Measurements from ENCODE around the gene ME3.
"Not testable (repeated sequence)": the region's sequence is repeated elsewhere in the genome, so short reads cannot be mapped to it uniquely, and the experiment has no call there.

Gene ME3

DNA sequence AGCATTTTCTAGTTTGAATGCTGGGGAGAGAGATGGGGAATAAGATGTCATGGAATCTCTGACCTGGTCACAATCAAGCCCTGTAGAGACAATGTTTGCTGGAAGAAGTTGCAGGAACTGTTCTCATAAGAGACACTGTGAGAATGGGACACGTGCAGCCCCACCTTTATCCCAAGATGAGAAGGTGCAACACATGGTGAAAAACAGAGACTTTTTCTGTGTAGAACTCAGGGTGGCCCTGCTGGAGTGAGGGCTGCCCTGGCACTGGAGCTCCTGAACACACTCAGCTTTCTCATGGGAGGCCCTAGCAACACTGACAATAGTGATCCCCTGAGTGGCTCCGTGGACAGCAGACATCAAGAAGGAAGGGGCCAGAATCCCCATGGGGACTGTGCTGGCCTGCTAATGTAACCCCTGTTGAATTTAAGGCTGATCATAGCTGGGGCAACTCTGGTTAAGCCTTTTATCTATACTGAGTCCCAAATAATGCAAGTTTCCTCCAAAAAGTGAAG is 106.6 kb downstream of the ME3 start:
- no peak for DNase-seq (ENCODE audit: low read depth in 2 of 2, low spot score in 1 of 2)

GRCh38 chr11:86565388-86565787 is 107.0 kb downstream of the ME3 start:
- DNase-seq (ENCODE audit: low read depth in 2 of 2, low spot score in 1 of 2), result no peak

- not testable (repeated sequence) for DNase-seq (ENCODE audit: low read depth in 2 of 2, low spot score in 1 of 2)
These were observed 109.6 kb downstream of the ME3 start for GRCh38 chr11:86562842-86563241.

GRCh38 chr11:86559311-86559945 is 113.0 kb downstream of the ME3 start:
- DNase-seq (ENCODE audit: low read depth in 2 of 2, low spot score in 1 of 2), result no peak

- DNase-seq (ENCODE audit: low read depth in 2 of 2, low spot score in 1 of 2), result no peak
These were observed 113.6 kb downstream of the ME3 start for GRCh38 chr11:86558841-86559240.

DNA sequence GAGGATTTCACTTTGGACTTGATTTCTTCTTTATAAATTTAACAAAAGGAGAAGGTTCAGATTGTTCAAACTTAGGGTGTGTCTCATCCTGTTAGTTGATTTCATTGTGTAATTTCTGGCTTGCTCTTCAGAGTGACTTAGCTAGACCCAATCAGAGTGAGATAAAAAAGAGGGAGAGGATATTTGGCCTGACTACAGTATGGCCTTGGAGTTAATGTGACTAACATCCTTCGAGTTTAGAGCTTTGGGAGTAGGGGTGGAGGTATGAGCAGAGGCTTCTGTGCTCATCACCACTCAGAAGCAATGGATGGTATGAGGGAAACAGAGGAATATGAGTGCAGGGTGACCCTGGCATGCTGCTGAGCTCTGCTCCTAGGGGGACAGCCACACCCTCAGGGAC is 114.2 kb downstream of the ME3 start:
- DNase-seq (ENCODE audit: low read depth in 2 of 2, low spot score in 1 of 2), result no peak

- DNase-seq (ENCODE audit: low read depth in 2 of 2, low spot score in 1 of 2), result no peak
These were observed 116.5 kb downstream of the ME3 start for GRCh38 chr11:86555866-86556265.

DNA sequence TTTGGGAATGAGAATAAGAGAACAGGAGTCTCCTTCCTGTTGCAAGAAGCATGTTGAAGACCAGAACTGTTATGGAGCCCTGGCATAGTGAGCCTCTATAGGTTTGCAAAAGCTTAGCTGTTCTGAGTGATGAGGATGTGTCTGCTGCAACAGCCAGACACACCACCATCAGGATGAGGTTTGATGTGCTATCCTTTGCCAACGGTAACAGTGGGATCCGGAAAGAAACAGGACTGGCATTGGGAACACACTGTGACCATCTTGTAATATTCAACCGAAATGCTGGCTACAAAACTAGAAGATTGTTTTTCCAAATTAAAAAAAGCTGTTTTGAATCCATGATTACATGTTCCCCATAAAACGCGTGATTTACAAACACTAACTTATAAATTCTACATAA is 117.0 kb downstream of the ME3 start:
- DNase-seq (ENCODE audit: low read depth in 2 of 2, low spot score in 1 of 2), result no peak

- no peak for DNase-seq (ENCODE audit: low read depth in 2 of 2, low spot score in 1 of 2)
These were observed 119.2 kb downstream of the ME3 start for GRCh38 chr11:86553265-86553664.

- DNase-seq (ENCODE audit: low read depth in 2 of 2, low spot score in 1 of 2), result no peak
These were observed 120.9 kb downstream of the ME3 start for GRCh38 chr11:86551288-86552092.

- DNase-seq (ENCODE audit: low read depth in 2 of 2, low spot score in 1 of 2), result no peak
These were observed 121.7 kb downstream of the ME3 start for GRCh38 chr11:86550757-86551156.

GRCh38 chr11:86548271-86548917 is 124.0 kb downstream of the ME3 start:
- DNase-seq (ENCODE audit: low read depth in 2 of 2, low spot score in 1 of 2), result no peak

- no peak for DNase-seq (ENCODE audit: low read depth in 2 of 2, low spot score in 1 of 2)
These were observed 124.7 kb downstream of the ME3 start for GRCh38 chr11:86547727-86548126.

GRCh38 chr11:86541299-86541698 is 131.1 kb downstream of the ME3 start:
- DNase-seq (ENCODE audit: low read depth in 2 of 2, low spot score in 1 of 2), result not testable (repeated sequence)

- no peak for DNase-seq (ENCODE audit: low read depth in 2 of 2, low spot score in 1 of 2)
These were observed 134.2 kb downstream of the ME3 start for GRCh38 chr11:86538223-86538548.

GRCh38 chr11:86537541-86538222 is 134.7 kb downstream of the ME3 start:
- DNase-seq (ENCODE audit: low read depth in 2 of 2, low spot score in 1 of 2), result no peak

- DNase-seq (ENCODE audit: low read depth in 2 of 2, low spot score in 1 of 2), result no peak
These were observed 136.6 kb downstream of the ME3 start for GRCh38 chr11:86535773-86536172.

DNA sequence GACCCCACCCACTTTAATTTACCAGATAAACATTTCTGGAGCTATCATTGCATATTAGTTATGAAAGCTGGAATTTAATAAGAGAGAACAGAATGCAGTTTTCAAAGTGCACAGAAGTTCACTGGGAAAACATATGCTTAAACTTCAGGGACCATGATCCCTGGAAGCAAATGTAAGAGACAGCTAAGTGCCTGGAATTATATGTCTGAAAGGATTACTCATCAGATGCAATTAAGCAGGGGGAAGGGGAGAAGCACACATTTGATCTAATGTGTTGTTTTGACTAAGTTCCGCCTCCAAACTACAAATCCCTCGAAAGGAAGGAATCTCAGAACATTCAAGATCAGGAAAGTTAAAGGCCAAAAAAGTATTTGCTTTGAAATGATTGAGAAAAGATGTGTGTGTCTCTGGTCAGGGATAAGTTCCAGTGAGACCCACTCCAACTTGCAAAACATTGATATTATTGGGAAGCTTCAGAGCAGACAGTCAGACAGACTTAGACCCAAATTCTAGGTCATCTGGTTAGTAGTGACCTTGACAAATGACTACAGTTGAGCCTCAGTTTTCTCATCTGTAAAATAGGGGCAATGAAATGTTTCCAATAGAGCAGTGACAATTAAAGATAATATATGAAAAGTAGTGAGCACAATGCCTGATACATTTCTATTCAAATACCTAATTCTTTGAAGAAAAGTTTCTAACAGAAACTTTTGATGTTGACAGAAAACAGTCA is 147.6 kb downstream of the ME3 start:
- DNase-seq (ENCODE audit: low read depth in 2 of 2, low spot score in 1 of 2), result no peak

DNA sequence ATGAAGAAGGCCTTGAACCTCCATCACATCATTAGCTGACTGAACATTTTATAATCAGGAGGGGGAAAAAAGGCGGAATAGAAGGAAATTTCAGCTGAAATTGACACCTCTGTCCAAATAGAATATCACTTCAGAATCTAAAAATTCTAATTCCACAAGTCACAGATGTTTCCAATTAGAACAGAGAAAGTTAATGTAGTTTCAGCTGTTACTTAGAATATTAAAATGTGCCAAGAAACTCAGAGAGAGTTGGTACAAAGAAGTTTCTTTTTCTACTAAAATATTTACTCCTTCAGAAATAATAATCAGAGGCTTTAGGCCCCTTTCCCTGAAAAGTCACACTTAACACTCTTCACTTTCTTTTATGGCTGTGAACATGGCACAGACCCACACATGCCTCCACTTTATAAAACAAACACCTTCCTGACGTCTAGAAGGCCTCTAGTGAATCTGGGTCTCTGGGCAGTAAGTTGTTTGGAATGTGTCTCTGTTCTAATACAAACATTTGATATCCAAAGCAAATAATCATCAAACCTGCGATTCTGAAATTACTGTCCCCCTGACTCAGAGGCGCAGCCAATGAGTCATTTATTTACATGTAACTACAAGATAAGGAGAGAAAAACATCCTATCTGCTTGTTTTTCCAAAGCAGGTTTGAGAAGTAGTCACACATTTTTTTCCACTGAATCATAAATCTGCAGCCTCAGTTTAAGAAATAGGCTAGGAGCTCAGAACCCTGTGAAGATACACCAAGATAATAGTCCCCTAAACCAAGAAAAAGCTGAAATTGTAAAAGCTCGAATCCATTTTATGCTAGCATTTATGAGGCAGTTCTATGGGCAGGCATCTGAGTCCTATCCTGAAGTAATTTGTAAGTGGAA is 148.4 kb downstream of the ME3 start:
- no peak for DNase-seq (ENCODE audit: low read depth in 2 of 2, low spot score in 1 of 2)

DNA sequence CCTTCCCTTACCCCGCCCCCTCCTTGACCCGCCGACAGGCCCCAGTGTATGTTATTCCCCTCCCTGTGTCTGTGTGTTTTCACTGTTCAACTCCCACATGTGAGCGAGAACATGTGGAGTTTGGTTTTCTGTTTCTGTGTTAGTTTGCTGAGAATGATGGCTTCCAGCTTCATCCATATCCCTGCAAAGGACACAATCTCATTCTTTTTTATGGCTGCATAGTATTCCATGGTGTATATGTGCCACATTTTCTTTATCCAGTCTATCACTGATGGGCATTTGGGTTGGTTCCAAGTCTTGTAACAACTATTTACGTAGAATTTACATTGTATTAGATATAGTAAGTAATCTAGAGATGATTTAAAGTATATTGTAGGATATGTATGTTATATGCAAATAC is 149.9 kb downstream of the ME3 start:
- DNase-seq (ENCODE audit: low read depth in 2 of 2, low spot score in 1 of 2), result not testable (repeated sequence)

All from stimulated activated CD8-positive, alpha-beta memory T cell treated with anti-CD3 and anti-CD28 coated beads, Interleukin-4, amount 100 ng/mL, for 4 hours (primary cell).